Hypothalamus (tissue), 51 donors: ENCODE measurements around the gene SH3PXD2B.
"Not testable (repeated sequence)": the region's sequence is repeated elsewhere in the genome, so short reads cannot be mapped to it uniquely, and the experiment has no call there.

Source experiments
- DNase-seq, 51 donors: peaks; one replicate each; lab custom pipeline; 2025; lab: John Stamatoyannopoulos, UW

SH3PXD2B gene

GRCh38 chr5:172312286-172312685, 142.0 kb downstream of the SH3PXD2B start:
- DNase-seq = no peak

DNA sequence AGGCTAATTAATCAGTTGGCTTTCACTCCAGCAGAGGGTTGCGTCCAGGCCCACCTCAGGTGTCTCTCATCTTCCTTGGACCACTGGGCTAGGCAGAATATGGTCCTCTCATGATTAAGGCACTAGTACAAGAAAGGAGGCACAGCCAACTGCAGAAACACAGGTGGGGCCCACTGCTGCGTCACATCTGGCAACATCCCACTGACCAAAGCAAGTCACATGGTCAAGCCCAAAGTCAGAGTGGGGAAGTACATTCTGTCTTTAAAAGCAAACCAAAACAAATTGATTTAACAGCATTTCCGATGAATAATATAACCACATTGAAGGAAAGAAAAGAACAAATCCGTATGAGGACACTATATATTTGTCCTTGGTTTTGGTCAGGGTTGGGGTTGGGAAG, 142.7 kb downstream of the SH3PXD2B start:
- no peak for DNase-seq

DNA sequence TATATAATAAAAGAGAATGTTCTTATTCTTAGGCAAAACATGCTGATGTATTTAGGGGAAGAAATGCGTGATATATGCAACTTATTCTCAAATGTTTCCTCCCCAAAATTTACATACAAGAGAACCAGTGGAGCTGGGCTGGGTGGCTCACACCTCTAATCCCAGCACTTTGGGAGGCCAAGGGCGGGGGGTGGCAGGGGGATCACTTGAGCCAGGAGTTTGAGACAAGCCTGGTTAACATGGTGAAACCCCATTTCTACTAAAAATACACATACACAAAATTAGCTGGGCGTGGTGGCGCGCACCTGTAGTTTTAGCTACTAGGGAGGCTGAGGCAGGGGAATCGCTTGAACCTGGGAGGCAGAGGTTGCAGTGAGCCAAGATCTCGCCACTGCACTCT, 143.3 kb downstream of the SH3PXD2B start:
- no peak for DNase-seq

- DNase-seq = no peak
Measured at GRCh38 chr5:172305380-172305779, 148.9 kb downstream of the SH3PXD2B start.

DNA sequence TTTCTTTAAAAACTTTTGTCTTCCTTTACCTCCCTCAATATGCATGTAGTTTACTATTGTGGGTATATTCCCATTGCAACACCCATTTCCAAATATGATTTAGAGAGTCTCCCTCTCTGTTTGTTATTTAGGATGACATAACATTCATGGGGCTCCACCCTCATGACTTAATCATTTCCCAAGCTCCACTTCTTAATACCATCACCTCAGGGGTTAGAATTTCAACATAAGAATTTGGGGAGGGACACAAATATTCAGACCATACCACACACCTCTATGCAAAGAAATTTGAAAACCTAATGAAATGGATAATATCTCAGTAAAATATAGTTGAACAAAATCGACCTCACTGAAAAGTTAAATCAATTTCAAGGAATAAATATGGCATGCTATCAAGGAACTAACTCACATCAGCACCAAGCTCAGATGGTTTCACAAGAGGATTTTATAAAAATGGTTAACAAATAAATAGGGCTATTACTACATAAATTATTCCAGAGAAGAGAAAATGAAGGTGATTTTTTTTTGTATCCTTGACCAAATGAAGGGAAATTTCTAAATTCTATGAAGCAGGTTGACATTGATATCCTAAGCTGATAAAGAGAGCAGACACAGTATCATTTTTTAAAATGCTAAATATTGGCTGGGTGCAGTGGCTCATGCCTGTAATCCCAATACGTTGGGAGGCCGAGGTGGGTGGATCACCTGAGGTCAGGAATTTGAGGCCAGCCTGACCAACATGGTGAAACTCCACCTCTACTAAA, 150.6 kb downstream of the SH3PXD2B start:
- no peak for DNase-seq

DNA sequence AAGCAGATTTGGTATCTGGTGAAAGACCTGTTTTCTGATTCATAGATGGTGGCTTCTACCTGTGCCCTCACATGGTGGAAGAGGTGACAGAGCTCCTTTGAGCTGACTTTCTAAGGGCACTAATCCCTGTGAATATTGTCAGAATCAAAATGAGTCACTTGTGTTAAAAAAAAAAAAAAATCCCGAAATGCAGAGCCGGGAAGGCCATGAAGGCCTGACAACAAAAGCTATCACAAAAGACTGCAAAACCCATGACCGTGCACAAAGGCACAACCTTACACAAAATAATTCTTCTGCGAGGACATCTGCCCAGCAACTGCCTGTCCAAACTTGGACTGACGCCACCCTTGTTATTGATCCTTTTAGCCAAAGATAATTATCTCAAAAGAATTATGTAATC, 151.2 kb downstream of the SH3PXD2B start:
- no peak for DNase-seq

DNA sequence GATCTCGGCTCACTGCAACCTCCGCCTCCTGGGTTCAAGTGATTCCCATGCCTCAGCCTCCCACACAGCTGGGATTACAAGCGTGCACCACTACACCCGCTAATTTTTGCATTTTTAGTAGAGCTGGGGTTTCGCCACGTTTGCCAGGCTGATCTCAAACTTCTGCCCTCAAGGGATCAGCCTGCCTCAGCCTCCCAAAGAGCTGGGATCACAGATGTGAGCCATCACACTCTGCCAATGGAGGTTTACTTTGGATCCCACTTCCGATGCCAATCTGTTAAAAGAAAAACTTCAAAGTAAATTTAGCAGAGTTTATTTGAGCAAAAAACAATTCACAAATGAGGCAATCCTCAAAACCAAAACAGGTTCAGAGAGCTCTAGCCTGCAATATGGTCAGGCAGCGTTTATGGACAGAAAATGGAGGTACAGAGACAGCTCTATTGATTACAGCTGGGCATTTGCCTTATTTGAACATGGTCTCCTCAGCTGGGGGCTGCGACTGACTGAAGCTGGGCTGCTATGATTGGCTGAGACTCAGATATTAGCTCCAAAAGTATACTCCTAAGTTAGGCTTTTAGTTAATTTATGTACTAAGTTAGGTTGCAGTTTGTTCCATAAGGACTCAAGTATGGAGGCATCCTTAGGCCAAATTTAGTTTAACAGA, 152.1 kb downstream of the SH3PXD2B start:
- DNase-seq = no peak

DNA sequence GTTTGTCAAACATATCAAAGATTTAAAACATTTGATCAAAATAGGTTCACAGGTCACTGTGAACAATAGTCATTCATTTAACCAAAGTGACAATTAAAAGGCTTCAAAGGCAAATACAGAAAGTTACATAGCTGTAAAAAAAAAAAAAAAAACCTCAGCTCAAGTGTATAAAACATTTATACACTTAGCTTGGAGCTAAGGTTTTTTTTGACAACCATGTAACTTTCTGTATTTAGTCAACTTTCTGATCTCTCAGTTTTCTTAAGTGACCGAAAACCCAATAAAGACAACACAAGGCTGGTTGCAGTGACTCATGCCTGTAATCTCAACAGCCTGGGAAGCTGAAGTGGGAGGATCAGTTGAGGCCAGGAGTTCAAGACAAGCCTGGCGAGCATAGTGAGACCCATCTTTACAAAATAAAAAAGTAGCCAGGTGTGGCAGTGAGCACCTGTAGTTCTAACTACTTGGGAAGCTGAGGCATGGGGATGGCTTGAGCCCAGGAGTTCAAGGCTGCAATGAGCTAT, 154.3 kb downstream of the SH3PXD2B start:
- DNase-seq = no peak

DNA sequence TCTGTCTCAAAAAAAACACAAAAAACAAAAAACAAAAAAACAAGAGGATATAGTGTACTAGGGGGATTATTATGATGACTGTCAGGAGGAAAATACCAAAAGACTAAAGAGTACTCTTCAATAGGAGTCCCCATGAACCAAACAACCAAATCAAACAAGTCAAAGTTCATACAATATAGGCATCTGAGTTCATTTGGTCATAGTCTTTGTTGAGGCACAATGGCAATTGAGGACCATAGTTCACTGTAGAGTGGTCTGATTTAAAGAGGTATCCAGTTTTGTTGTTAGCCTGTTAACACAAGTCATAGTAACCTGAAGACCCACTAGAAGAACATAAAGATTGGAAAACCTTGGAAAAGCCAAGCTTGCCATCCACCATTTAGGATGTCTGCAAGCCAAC, 159.5 kb downstream of the SH3PXD2B start:
- no peak for DNase-seq

- no peak for DNase-seq
Measured at GRCh38 chr5:172293745-172294342, 160.5 kb downstream of the SH3PXD2B start.

DNA sequence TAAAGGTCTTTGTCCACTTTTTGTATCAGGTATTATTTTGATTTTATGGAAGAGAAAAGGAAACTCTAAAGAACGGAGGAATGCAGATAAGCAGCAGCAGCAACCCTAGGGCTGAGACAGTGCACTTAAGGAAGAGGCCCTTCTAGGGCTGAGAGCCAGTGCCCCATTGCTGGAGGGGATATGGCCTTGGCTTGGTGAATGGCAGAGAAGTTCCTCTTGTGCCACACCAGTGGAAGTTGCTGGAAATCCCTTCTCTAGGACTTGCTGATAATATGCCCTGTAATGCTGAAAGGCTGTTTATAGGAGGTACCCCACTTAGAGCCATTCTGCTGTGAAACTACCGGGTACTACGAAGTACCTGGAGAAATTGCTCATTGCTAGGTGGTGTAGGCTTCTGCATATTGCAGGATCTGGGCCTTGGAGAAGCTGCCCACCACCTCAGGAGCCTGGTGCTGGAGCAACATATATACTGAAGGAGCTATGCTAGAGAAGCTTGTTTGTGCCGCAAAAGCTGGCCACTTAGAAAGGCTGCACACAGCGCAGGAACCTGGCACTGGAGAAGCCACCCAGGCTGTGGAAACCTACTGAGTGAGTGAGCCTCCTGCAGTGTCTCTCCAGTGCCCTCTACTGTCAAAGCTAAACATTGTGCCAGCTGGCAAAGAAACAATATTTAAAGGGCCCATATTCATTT, 161.1 kb downstream of the SH3PXD2B start:
- peak in 45 of 51 donors; percentile 6 to 79 (median 37) for DNase-seq

DNA sequence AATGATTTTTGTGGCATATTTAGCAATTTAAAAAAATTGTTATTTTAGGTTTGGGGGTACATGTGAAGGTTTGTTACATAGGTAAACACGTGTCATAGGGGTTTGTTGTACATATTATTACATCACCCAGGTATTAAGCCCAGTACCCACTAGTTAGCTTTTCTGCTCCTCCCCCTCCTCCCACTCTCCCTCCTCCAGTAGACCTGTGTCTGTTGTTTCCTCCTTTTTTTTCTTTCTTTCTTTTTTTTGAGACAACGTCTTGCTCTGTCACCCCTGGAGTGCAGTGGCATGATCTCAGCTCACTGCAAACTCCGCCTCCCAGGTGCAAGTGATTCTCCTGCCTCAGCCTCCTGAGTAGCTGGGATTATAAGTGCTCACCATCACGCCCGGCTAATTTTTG, 162.5 kb downstream of the SH3PXD2B start:
- DNase-seq = not testable (repeated sequence)

- no peak for DNase-seq
Measured at GRCh38 chr5:172288465-172288864, 165.9 kb downstream of the SH3PXD2B start.

DNA sequence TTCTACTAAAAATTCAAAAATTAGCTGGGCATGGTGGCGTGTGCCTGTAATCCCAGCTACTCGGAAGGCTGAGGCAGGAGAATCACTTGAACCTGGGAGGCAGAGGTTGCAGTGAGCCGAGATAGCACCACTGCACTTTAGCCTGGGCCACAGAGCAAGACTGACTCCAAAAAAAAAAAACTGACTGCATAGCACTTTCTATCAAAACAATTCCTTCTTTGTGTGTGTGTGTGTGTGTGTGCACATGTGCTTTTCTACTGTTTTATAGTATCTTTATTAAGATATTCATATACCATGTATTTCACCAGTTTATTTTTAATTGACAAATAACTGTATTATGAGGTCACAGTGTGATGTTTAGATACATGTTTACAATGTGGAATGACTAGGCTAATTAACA, 167.2 kb downstream of the SH3PXD2B start:
- not testable (repeated sequence) for DNase-seq

DNA sequence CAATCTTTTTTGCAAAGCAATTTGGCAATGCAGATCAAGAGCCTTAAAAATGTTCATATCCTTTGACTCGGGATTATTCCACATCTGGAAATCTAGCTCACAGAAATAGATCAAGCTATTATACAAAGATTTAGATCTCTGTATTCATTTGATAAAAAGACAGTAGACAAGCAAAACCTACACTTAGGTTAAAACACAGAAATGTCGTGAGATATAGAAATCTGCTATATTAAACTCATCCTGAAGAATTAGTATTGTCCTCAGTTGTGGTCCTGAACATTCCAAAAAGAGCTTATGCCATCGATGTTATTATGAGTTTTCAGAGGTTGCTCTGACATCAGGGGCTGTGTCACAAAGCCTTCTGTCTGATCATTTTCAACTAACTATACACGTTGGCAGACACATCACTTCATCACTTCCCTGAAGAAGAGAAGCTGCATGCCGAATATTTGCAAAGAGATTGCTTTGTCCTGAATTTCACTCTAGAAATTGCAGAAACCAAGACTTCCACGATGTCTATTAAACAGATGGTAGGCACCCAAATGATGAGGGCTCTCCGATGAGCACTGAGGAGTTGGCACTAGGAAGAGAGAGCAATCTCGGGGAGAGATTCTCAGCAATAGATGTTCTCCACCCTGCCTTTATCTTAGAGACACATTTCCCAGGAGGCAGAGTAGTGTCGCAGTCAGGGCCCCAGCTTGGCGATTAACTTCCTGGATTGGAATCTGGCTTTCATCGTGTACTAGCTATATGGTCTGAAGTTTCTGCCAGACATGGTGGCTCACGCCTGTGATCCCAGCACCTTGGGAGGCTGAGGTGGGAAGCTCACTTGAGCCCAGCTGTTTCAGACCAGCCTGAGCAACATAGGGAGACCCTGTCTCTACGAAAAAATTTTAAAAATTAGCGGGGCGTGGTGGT, 168.8 kb downstream of the SH3PXD2B start:
- peak in 2 of 51 donors; percentile 3 to 31 for DNase-seq

- peak in 1 of 51 donors; percentile 34 for DNase-seq
Measured at GRCh38 chr5:172284611-172284980, 169.7 kb downstream of the SH3PXD2B start.

DNA sequence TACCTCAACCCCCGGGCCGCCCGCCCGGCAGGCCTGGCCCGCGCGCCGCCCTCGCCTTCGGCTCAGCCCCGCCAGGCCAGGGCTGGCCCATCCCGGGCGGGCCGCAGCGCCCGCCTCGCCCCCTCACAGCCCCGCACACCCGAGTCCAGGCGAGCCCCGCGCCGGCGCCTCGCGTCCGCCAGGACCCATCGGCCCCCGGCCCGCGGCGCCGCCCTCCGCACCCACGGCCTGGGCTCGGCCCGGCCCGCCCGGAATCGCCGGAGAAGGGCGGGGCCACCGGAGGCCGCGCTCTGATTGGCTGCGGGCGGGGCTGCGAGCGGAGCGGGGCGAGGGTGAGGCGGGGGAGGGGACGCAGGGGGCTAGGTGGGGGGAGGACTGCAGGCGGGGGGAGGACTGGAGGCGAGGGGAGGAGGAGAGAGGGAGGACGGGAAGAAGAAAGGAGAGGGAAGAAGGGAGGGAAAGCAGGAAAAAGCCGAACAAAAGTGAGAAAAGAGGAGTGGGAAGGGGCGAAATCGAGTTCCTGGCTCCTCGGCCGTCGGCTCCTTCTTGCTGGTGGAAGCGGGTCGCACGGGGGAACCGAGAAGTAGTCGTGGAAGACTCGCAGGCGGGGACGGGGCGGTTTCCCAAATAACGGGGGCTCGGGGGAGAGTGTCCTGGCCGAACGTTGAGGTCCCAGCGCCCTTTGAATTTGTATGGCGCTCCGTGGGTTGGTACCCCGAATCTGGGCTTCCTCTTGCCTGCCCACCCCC, 170.3 kb downstream of the SH3PXD2B start:
- peak; percentile 38 to 90 (median 79) for DNase-seq

- DNase-seq = peak in 44 of 51 donors; percentile 3 to 86 (median 68)
Measured at GRCh38 chr5:172283020-172283861, 171.1 kb downstream of the SH3PXD2B start, which contains the start of gene UBTD2. UBTD2 (minus strand) TSS chr5:172283764; CDS start chr5:172283665, 99 bp downstream.
